ENCODE data around the gene RNF26.
A peak's percentile ranks its signal among the peaks of the same experiment; 100 is the strongest.

The RNF26 gene

GRCh38 chr11:119334174-119334930 is at the start of gene RNF26:
TSS of gene RNF26 (plus strand) at chr11:119334527. CDS start at chr11:119335123, 596 bp downstream.
- peak; percentile 95 for DNase-seq

DNA sequence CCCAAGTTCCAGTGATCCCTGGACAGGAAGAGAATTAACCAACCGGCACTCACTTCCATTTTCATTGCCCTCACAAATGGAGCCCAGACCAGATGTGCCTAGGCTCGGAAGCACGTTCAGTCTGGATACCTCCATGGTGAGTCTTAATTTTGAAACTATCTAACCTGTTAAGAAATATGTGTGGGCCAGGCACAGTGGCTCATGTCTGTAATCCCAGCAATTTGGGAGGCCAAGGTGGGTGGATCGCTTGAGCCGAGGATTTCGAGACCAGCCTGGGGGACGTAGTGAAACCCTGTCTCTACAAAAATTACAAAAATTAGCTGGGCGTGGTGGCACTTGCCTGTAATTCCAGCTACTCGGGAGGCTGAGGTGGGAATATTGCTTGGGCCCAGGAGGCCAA is 48.9 kb upstream of the RNF26 start:
- DNase-seq, result no peak

DNA sequence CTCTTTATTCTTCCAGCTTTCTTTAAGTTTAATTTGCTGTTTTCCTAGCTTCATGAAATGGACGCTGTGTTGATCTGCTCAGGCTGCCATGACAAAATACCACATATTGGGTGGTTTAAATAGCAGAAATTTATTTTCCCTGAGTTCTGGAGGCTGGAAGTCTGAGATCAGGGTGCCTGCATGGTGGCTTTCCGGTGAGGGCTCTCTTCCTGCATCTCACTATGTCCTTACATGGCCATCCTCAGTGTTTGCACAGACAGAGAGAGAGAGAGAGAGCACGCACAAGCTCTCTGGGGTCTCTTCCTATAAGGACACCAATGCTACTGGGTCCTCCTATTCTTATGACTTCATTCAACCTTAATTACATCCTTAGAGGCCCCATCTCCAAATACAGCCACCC is 46.1 kb upstream of the RNF26 start:
- DNase-seq, result no peak

- DNase-seq, result no peak
These were observed 43.3 kb upstream of the RNF26 start for GRCh38 chr11:119290894-119291497.

DNA sequence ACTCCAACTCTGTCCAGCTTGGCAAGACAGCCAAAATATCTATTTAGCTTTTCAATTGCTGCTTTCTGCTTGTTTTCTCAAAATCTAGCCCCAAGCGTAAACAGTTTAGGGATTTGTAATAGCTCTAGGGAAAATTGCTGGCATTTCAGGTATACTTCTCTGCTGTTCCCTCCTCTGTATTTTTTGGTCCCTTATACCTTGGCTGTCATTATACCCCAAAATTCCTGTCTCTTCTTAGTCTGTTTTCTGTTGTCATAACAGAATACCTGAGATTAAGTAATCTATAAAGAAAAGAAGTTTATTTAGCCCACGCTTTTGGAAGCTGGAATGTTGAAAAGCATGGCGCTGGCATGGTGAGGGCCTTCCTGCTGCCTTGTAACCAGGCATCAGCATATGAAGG is 40.9 kb upstream of the RNF26 start:
- DNase-seq, result no peak

- no peak for DNase-seq
These were observed 39.1 kb upstream of the RNF26 start for GRCh38 chr11:119295178-119295577.

DNA sequence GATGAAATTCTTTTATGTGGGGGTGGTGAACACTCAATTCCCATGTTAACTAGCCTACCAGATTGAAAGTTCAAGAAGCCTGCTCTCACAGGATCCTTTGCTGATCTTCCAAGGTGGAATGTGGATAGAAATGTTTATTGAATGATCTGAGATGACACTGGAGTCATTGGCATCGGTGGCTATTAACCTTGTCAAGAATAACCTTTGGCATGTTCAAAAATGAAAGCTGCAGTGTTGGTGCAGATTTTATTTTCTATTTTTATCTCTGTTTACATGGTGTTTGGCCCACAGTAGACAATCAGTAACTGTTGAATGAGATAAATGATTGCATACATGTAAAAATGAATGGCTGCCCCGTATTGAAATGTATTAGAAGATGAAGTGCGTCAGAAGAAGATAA is 36.4 kb upstream of the RNF26 start:
- no peak for DNase-seq

- DNase-seq, result no peak
These were observed 35.6 kb upstream of the RNF26 start for GRCh38 chr11:119298726-119299125.

DNA sequence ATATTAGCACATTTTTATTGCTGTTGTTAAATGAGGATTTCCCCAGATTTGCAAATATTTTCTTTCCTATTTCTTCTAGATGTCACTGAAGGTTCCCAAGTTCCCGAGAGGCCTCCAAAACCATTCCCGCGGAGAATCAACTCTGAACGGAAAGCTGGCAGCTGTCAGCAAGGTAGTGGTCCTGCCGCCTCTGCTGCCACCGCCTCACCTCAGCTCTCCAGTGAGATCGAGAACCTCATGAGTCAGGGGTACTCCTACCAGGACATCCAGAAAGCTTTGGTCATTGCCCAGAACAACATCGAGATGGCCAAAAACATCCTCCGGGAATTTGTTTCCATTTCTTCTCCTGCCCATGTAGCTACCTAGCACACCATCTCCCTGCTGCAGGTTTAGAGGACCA is 34.9 kb upstream of the RNF26 start:
- DNase-seq, result no peak

DNA sequence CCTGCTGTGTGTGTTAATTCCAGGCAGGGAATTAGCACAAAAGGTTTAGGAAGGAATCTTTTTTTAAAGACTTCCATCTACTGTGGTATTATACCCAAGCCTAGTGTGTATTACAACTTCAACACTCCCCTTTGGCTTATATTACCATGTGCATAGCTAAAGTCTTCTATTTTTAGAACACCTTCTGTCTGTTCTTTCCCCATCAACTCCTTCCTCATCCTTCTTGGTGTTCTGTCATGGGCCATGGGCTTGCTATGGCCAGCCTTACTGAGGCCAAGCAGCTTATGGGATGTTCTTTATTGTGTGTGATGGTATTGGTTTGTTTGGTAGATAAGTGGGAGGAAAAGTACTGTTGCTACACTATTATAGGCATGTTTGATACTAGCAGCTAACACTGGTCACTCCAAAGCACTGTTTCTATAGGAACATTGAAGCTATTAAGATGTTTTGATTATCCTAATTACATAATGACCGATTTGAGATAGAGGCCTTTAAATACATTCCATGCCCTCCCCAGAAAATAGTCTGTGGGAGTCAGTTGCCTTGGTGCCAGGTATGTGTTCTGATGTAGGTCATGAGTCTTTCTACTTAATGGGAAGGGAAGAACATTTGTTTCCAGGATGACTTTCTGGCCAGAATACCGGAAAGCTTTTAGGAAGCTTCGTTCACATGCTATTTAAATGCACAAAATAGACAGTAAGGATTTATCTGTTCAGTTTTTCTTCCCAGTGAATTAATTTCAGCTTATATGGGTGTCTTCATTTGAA is 33.9 kb upstream of the RNF26 start:
- DNase-seq, result no peak

DNA sequence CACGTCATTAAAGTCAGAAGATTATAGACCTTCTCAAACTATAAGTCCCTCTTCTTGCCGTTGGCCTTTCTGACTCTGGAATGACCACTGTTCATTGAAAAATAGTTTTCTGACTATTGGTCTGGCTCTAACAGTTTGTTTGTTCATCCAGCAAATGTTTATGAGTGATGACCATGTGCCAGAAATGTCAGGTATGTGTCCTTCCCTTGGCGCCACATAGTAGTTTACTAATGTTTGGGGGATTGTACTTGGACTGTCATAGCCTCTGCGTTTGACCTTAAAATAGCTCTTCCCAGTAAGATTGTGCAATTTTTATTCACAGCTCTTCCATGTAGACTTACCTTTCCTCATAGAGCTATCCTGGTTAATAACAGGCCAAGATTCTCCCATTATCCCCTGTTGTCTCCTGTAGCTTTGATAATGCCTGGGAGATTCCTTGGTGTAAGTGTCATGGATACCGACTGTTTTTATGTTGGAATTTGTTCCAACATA is 31.1 kb upstream of the RNF26 start:
- DNase-seq, result no peak

DNA sequence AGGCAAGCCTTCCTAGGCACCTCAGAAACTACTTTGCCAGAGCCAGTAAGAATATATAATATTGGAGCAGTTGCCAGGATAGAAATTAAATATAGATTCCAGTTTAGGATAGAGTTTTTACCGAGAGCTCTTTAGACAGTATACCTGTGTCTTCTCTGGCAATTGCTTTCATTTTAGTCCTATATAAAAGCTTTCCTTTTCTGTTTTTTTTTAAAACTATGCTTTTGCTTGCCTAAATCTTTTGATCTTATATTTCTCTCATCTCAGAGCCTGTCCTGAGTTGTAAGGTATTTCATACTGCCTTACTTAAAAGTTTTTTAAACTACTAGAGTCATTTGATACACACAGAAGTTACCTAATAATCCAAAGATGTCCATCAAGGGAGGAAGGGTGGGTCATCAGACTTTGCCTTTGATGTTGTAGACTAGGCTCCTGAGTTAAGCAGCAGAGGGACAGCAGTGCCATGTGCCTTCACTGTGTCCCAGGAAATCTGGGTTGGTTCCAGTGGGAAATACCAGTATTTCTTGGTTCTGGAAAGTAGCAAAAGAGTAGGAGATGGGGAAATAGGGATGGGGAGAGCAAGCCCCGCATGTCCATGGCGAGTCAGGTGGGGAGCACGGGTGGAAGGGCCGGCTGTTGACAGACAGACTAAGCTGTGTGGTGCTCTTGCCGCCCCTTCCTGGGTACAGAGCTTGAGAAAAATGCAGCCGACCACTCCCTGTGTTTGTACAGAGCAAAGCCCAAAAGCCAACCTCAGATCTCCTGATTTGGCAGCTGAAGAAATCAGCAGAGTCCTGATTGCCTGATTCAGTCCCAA is 28.6 kb upstream of the RNF26 start:
- no peak for DNase-seq

GRCh38 chr11:119306373-119306890 is 27.9 kb upstream of the RNF26 start:
- DNase-seq, result peak; percentile 42

GRCh38 chr11:119307219-119307618 is 27.1 kb upstream of the RNF26 start:
- no peak for DNase-seq

DNA sequence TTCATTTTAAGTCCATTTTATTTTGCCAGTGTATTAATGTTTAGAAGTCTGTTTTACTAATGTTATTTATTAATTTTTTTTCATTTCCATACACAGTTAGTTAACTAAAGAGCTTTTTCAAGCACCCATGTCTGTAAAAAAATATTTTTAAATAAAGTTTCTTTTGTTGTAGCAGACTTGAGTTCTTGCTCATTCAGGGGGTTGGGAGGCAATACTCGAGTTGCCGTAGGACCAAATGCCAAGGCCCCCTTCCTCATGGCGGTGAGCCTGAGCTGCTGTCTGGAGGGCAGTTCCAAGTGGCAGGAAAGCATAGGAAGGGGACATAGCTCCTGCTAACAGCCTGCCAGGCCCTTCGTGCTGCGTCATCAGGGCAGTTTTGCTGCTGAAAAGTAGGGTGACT is 26.4 kb upstream of the RNF26 start:
- DNase-seq, result no peak

GRCh38 chr11:119309411-119309810 is 24.9 kb upstream of the RNF26 start:
- DNase-seq, result no peak

DNA sequence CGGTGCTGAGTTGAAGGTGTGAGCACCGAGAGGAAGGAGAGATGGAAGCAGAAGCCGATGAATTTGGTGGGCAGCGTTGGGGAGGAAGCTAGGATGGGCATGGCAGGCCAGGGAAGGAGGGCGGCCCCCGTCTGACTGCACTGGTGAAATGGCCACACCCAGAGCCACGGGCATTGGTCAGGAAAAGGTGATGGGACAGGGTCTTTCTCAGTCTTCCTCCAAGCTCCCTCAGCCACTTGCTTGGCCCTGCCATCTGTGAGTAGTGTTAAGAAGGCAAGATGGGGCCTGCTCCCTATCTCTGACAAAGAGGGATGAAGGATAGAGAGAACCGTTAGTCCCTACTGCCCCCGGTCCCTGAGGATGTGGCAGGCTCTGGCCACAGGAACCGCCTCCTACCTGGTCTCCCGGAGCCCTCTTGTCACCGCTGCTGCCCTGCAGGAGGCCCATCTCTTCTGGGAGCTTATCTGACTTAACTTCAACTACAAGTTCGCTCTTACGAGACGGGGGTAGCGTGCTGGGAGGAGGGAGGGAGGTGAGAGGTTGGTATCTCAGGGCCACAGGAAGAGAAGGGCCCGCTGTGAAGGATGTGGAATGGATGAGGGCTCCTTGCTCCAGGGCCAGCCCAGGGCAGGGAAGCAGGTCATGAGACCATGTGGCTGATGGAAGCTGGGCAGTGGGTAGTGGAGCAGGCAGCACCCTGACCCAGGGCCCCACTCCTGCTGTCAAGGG is 24.2 kb upstream of the RNF26 start:
- no peak for DNase-seq

GRCh38 chr11:119310682-119311052 is 23.7 kb upstream of the RNF26 start:
- no peak for DNase-seq

GRCh38 chr11:119314726-119315125 is 19.6 kb upstream of the RNF26 start:
- DNase-seq, result no peak

- DNase-seq, result peak; percentile 67
These were observed 19.0 kb upstream of the RNF26 start for GRCh38 chr11:119315131-119316015.

All from stimulated activated CD4-positive, alpha-beta T cell treated with anti-CD3 and anti-CD28 coated beads, Interleukin-15, amount 100 ng/mL, for 24 hours (primary cell).